A673 (cell line): Measurements from ENCODE around the gene DACT2. TPM values are rescaled to one million over a fixed set of nuclear protein-coding genes. Genes with fewer than 3 reads are reported as not detected.

Source experiments
- BruUV-seq: library from RNA; stranded (reverse); fragments of 400-500 nt; replicated peaks from 2 replicates; lab custom pipeline; 2021; lab: Mats Ljungman, UMichigan
- CTCF ChIA-PET: fragments of 300-600 bp; sonication (Branson Sonifier 250); formaldehyde crosslinking; loops from one replicate; lab custom pipeline; 2022; ENCODE audit warnings: antibody characterized with exemption; lab: Charles Lee
- POLR2A ChIA-PET: fragments of 300-600 bp; sonication (Branson Sonifier 250); formaldehyde crosslinking; loops from one replicate; lab custom pipeline; 2022; ENCODE audit warnings: antibody characterized with exemption; ENCODE audit not compliant: low non-redundant PET; lab: Charles Lee
- DNase-seq: peaks from one replicate; pipeline ENCODE4 v3.0.0-alpha.2; 2015; ENCODE audit warnings: low spot score
- H3K27ac ChIP-seq: fragments of 200-600 bp; sonication (generic); 2 replicates; pipeline ENCODE4 v1.5.1; 2016; ENCODE audit warnings: mixed run types, low read depth, mild to moderate bottlenecking, mixed read lengths, antibody characterized with exemption, low read length; ENCODE audit not compliant: poor library complexity, severe bottlenecking
- H3K27me3 ChIP-seq: fragments of 200-600 bp; sonication (generic); replicated peaks from 2 replicates; pipeline ENCODE4 v1.6.1; 2017; ENCODE audit warnings: mixed run types, low read depth, mild to moderate bottlenecking, mixed read lengths, antibody characterized with exemption, low read length; ENCODE audit not compliant: insufficient read depth, poor library complexity
- H3K36me3 ChIP-seq: fragments of 200-600 bp; sonication (generic); 2 replicates; pipeline ENCODE4 v1.6.1; 2016; ENCODE audit warnings: mixed run types, mild to moderate bottlenecking, mixed read lengths, antibody characterized with exemption, low read length; ENCODE audit not compliant: insufficient read depth, poor library complexity, severe bottlenecking
- H3K4me1 ChIP-seq: fragments of 200-600 bp; sonication (generic); 2 replicates; pipeline ENCODE4 v1.6.1; 2017; ENCODE audit warnings: mixed run types, mild to moderate bottlenecking, mixed read lengths, antibody characterized with exemption, low read length; ENCODE audit not compliant: insufficient read depth, poor library complexity, severe bottlenecking
- H3K4me3 ChIP-seq: fragments of 200-600 bp; sonication (generic); 2 replicates; pipeline ENCODE4 v1.5.1; 2016; ENCODE audit warnings: low read depth, mixed run types, mild to moderate bottlenecking, mixed read lengths, low read length; ENCODE audit not compliant: poor library complexity, severe bottlenecking
- H3K9me3 ChIP-seq: fragments of 200-600 bp; sonication (generic); 2 replicates; pipeline ENCODE4 v1.6.1; 2016; ENCODE audit warnings: mixed run types, low read depth, mild to moderate bottlenecking, mixed read lengths, antibody characterized with exemption, low read length; ENCODE audit not compliant: poor library complexity, severe bottlenecking
- CTCF ChIP-seq: fragments of 300-800, 200-600 bp; sonication (generic); conservative IDR thresholded peaks from 2 replicates; pipeline ENCODE4 v1.5.1; 2017; ENCODE audit warnings: low read depth, mild to moderate bottlenecking, antibody characterized with exemption, low read length, moderate library complexity, mixed read lengths
- EZH2 ChIP-seq: fragments of 200-600 bp; sonication (generic); IDR thresholded peaks from 2 replicates; pipeline ENCODE4 v1.6.1; 2017; ENCODE audit warnings: borderline replicate concordance, low read depth, mild to moderate bottlenecking, mixed read lengths, antibody characterized with exemption, low read length; ENCODE audit not compliant: poor library complexity, severe bottlenecking
- intact Hi-C: fragments of 100-400 bp; cut with micrococcal nuclease; formaldehyde crosslinking; loops from one replicate; pipeline ENCODE4 v1.10.0; 2022; ENCODE audit not compliant: unreplicated experiment
- total RNA-seq: library from RNA; stranded (reverse); gene quantifications from 2 replicates; pipeline ENCODE4 v1.2.3, GENCODE V29; 2021

DACT2 gene
- total RNA-seq, 1 experiment from 2014 or later = 18.7 TPM

DNA sequence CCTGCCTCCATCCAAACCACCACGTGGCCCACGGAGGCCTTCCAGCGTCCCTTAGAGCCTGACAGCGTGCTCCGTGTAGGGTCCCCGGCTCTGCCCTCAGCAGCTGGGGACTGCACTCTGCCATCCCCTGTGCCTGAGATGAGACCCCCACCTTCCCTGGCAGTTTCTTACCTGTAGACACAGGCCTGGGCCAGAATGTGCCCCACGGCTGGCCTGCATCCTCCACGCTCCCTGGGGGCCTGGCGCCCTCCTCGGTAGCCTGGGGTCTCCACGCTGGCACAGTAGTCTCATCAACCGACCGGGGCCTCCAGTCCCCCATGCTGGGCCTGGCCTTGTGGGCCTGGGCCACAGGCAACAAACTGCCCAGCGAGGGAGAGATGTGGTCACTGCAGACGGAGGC lies 9.6 kb downstream of the DACT2 start:
- no peaks in the 10 kb centered on the region for H3K9me3 ChIP-seq
- no peaks in the 10 kb centered on the region for H3K27me3 ChIP-seq
- H3K4me1 ChIP-seq = peaks cover 20% of the 10 kb centered on the region
- H3K4me3 ChIP-seq = no peak overlapping the region
- H3K36me3 ChIP-seq = peaks cover 4% of the 10 kb centered on the region
- no peak for DNase-seq
- CTCF ChIA-PET = no interaction called here
- H3K27ac ChIP-seq = no peak overlapping the region
- TF ChIP-seq CTCF (no peak), EZH2 (no peak)
- no TSS peak for BruUV-seq
- intact Hi-C loops = no loop called here
- POLR2A ChIA-PET = no interaction called here

DNA sequence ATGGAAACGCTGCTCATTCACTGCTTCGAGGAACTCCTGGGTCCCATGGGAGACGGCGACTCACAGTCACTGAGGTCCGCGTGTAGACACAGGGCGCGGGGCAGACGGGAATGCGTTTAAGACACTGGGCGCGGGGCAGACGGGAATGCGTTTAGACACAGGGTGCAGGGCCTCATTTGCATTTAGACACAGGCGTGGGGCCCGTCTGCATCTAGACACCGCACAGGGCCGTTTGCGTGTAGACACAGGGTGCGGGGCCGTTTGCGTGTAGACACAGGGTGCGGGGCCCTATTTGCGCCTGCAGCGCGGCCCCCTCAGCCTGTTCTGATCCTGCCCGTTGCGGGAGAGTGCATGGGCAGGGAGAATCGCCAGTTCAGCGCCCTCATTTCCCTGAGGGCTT lies 10.4 kb downstream of the DACT2 start:
- POLR2A ChIA-PET = no interaction called here
- DNase-seq = no peak
- CTCF ChIA-PET = no interaction called here
- peaks cover 4% of the 10 kb centered on the region for H3K36me3 ChIP-seq
- intact Hi-C loops = no loop called here
- no TSS peak for BruUV-seq
- TF ChIP-seq EZH2 = no peak
- TF ChIP-seq CTCF = no peak
- H3K27me3 ChIP-seq = no peaks in the 10 kb centered on the region
- no peaks in the 10 kb centered on the region for H3K9me3 ChIP-seq
- no peak overlapping the region for H3K27ac ChIP-seq
- no peak overlapping the region for H3K4me3 ChIP-seq
- peaks cover 12% of the 10 kb centered on the region for H3K4me1 ChIP-seq

- H3K9me3 ChIP-seq = no peaks in the 10 kb centered on the region
- H3K4me3 ChIP-seq = no peak overlapping the region
- H3K27ac ChIP-seq = no peak overlapping the region
- POLR2A ChIA-PET = no interaction called here
- no peak for DNase-seq
- no TSS peak for BruUV-seq
- no peaks in the 10 kb centered on the region for H3K27me3 ChIP-seq
- TF ChIP-seq EZH2 = no peak
- TF ChIP-seq CTCF = no peak
- CTCF ChIA-PET = no interaction called here
- peaks cover 4% of the 10 kb centered on the region for H3K36me3 ChIP-seq
- intact Hi-C loops = no loop called here
- H3K4me1 ChIP-seq = peaks cover 7% of the 10 kb centered on the region
These were observed 11.0 kb downstream of the DACT2 start for GRCh38 chr6:168308390-168309144.
